HG03108 (cell line): Measurements from ENCODE around the gene NALCN.

Source experiments
- ATAC-seq: cut with Tn5 transposase; IDR thresholded peaks from one replicate; pipeline ENCODE4 v1.9.1; 2021; ENCODE audit warnings: moderate library complexity; ENCODE audit not compliant: unreplicated experiment

Gene NALCN

GRCh38 chr13:101140936-101141335, 275.4 kb downstream of the NALCN start:
- no peak for ATAC-seq

GRCh38 chr13:101140087-101140770, 276.1 kb downstream of the NALCN start:
- no peak for ATAC-seq

DNA sequence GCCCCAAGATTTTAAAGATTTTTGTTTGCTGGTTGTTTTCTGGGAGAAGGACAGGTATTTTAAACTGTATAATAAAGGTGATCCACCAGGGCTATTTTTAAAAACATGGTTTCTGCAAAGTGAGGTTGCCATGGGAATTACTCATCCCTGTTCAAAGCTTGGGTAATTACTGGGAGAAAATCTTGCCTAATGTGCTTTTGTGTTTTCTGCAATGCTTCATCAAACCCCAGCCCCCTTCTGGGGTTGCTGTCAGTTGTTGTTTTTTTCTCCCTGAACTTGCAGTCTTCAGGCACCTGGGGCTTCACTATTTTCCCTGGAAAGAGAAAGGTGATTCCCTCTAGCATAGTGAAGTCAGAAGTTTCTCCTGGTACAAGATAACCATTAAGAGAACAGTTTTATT, 277.2 kb downstream of the NALCN start:
- ATAC-seq: no peak

DNA sequence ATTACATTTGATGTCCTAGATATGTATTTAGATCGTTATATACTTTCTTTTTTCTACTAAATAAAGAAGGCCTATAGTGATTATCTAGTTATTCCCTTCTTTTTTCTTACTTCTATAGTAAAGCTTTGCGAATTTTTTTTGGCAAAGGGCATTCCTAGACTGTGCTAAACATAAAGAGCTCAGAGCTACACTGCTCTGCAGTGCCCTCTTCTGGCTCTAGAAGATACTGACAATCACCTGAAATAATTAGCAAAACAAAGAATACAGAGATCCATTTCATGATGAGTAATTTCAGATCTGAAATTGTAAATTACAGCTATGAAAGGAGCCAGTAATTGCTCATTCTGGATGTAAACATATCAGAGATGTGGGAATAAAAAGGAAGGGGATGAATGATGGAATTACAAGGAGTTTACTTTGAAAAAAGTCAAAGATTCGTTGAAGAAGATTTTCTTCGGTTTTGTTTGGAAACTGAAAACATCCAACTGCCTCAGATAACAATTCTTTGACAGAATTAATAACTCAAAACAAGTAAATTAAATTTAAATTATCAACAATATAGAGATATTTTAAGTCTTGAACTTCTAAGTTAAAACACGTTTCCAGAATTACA, 288.5 kb downstream of the NALCN start:
- no peak for ATAC-seq

DNA sequence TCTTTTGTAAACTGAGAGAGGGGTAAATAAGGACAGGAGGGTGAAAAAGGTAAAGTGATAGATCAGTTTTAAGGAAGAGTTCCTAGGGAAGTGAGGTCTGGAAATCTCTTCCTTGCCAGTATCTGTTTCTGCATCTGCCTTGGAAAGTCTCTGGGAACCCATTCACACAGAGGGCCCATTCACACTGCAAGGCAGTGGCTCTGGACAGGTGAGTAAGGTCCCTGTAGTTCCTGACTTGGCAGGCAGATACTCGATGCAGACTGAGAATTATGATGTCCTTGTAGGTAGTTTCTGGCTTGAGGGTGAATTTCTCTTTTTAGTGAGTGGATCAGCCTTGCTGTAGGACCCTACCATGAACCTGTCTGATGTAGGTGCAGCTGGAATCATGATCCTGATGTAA, 293.3 kb downstream of the NALCN start:
- no peak for ATAC-seq

DNA sequence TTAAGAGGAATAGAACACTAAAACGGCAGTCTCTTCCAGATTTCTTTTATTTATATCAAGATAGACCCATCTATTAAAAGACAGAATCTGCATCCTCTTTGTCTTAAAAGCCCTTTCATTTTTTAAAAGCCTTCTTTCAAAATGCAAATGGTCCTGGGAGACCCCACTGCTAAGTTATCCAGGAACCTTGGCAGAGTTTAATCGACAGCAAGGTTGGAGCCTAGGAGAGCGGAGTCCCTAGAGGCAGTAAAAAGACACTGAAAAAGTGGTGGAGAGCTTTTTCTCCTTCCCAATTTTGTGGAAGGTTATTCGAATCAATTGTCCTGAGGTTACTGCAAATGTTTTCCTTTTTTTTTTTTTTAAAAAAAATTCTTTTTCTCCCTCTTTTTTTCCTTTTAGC, 294.7 kb downstream of the NALCN start:
- no peak for ATAC-seq

DNA sequence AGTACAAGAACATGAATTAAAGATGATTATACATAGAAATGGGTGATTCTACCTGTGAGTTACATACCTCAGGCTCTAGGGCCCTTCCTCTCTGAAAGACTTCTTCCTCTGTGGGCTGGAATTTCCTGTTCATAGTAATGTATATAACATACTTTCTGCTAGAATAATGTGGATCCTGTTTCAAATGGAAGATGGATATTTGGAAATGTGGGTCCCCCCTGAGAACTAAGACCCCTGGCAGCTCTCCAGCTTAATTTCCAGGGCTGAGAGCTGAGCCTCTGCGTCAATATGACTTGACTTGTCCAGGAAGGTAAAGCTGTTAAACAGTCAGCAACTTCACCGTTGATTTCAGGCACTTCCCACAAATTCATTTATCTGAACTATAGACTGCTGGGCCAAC, 296.3 kb downstream of the NALCN start:
- ATAC-seq: no peak

DNA sequence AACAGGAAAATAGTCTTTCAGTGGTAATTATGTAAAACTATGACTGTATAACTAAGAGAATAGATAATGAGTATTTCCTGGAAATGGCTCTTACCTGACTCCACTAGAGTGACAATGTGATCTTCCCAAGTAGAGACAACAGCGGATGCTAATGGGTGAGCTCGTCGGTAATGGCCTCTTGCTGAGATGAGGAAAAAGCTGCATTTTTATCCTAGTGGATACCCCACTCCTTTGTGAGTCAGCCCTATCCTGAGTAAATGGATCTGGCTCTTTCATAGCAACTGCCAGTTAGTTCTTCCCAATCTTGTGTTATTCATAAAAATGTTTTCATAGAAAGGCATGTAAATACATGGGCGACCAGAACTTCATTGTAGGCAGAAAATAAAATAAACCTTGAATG, 299.5 kb downstream of the NALCN start:
- no peak for ATAC-seq

DNA sequence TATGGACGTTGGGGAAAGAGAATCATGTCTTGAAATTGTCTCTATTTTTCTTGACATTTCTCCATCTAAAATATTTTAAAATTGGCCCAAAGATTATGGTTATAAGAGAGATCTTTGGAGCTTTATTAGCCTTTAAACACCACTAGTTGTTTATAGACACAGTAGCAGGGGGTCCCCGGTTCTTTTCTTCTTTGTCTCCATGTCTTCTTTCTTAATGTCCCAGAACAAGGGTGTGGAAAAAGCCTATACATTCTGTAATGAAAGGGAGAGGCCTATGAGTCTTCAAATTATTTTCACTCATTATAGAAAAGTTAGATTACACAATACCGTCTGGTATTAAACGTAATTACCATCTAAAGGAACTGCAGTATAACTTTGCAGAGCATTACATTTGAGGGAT, 300.0 kb downstream of the NALCN start:
- ATAC-seq: no peak

DNA sequence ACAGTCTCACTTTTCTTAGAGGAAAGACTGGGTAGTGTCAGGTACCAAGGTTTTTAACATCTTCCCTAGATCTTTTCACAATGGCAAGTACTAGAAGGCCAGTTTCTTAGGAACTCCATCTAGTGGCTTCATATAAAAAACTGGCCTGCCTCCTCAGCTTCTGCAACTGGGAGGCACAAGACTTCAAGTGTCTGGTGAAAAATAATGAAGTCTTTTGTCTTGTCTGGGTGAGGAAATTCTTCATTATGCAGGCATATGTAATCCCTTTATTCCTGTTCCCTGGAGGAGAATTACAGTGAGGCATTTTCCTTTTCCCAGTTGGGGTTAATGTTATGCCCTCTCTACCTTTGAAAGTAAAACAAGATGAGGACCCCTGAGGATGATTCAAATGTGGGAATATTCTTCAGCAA, 300.5 kb downstream of the NALCN start:
- ATAC-seq: no peak

GRCh38 chr13:101111894-101112293, 304.4 kb downstream of the NALCN start:
- no peak for ATAC-seq

- no peak for ATAC-seq
These were observed 307.3 kb downstream of the NALCN start for GRCh38 chr13:101109005-101109404.

- no peak for ATAC-seq
These were observed 317.4 kb downstream of the NALCN start for GRCh38 chr13:101098873-101099272.

DNA sequence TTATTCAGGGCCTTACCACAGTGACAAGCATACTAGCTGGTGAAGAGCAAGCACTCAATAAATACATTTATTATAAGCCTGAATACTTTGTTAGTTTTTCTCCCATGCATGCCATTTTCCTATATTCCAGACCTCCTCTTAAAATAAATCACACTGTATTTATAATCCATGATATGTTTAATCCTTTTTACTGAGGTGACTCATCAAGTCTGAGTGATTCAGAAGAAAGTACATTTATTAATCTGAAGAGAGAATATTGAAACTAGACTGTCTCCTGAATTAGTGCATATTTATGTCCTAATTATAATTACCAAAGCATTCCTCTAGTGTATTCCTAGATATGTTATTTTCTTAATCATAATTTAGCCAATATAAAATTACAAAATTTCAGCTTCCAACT, 323.3 kb downstream of the NALCN start:
- no peak for ATAC-seq

DNA sequence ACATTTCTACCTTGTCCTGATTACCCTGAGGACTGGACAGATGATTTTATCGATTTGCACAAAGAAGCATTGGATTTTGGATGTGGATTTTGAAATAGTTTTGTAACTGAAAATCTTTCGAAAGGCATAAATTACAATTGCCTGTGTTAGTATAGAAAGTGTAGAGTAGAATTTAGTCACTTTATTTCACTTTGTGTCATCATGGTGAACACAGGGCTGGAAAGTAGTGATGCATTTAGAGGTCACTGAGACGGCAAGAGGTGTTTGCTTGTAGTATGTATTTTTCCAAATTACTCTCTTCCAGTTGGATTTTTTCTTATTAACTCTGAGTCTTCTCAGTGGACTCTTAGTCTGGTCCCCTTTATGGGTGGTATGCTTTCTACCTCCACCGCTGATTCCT, 326.0 kb downstream of the NALCN start:
- ATAC-seq: no peak

GRCh38 chr13:101085551-101085950, 330.8 kb downstream of the NALCN start:
- ATAC-seq: no peak

GRCh38 chr13:101082441-101082840, 333.9 kb downstream of the NALCN start:
- no peak for ATAC-seq

DNA sequence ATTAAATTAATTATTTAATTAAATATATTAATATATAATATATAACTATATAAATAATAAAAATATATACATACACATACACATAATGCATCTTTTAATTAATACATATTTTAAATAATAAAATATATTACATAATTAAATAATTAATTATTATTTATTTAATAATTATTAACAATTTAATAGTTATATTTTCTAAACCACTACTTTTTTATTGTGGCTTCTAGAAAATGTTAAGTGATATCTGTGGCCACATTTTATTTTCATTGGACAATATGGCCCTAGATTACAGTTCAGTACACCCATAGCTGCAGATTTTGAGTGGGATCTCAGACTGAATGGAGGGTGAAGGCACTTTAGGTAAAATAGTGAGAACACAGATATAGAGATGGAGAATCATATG, 335.7 kb downstream of the NALCN start:
- ATAC-seq: no peak

GRCh38 chr13:101065329-101065728, 351.0 kb downstream of the NALCN start:
- no peak for ATAC-seq

GRCh38 chr13:101059793-101060192, 356.5 kb downstream of the NALCN start:
- ATAC-seq: no peak

- no peak for ATAC-seq
These were observed 357.5 kb downstream of the NALCN start for GRCh38 chr13:101058841-101059240.

DNA sequence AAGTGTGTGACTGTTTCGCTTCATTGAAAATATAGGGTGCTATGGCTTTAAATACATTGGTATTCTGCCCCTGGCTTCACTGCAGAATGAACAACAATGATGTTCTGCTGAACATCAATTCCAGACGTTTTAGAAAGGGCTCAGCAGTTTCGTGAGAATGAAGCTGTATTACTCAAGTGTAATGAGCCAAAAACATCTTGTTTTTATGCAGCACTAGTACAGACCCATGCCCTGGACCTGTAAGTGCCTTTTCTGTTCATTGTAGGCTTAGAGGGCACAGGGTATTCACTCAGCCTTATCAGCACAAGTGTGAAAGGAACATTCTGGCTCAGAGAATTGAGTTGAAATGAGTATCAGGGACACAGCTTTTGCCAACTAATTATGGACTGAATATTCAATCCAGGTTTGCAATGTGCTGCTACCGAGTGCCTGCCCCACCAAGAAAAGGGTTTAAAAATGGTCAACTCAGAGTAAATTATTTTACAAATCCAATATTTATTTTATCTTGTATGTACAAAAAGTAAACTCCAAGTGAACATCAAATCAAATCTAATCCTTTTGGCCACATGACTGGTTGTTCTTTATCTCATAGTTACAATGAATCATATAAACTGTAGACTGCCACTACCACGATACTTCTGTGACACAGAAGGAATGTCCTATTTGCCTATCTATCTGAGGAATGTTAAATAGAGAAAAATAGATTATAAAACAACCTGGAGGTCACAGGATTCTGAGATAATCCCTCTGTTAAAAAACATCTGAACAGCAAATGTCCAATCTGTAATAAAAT, 362.8 kb downstream of the NALCN start:
- ATAC-seq: no peak
